IMR-90 (cell line): ENCODE data around the gene LRFN2.

ENCODE experiments used
- BHLHE40 ChIP-seq: fragments of 150-350 bp; IDR thresholded peaks from 2 replicates; pipeline ENCODE4 v1.6.1; 2016; ENCODE audit warnings: mild to moderate bottlenecking, low read depth, low read length
- CEBPB ChIP-seq: IDR thresholded peaks from 2 replicates; pipeline ENCODE4 v1.6.1; 2012; ENCODE audit warnings: low read depth, low read length, improper control_type of control experiment
- FOS ChIP-seq: fragments of 150-350 bp; IDR thresholded peaks from 2 replicates; pipeline ENCODE4 v1.6.1; 2016; ENCODE audit warnings: low read depth, low read length
- MAFK ChIP-seq: IDR thresholded peaks from 2 replicates; pipeline ENCODE4 v1.6.1; 2012; ENCODE audit warnings: low read depth, low read length, improper control_type of control experiment
- MAZ ChIP-seq: IDR thresholded peaks from 2 replicates; pipeline ENCODE4 v1.6.1; 2012; ENCODE audit warnings: low read depth, mild to moderate bottlenecking, low read length, improper control_type of control experiment, moderate library complexity, borderline replicate concordance
- MXI1 ChIP-seq: IDR thresholded peaks from 2 replicates; pipeline ENCODE4 v1.6.1; 2012; ENCODE audit warnings: low read depth, mild to moderate bottlenecking, low read length, moderate library complexity, borderline replicate concordance
- POLR2A ChIP-seq: IDR thresholded peaks from 2 replicates; pipeline ENCODE4 v1.6.1; 2012; ENCODE audit warnings: mild to moderate bottlenecking, low read depth, low read length
- RAD21 ChIP-seq: IDR thresholded peaks from 2 replicates; pipeline ENCODE4 v1.6.1; 2012; ENCODE audit warnings: low read length, improper control_type of control experiment
- RCOR1 ChIP-seq: IDR thresholded peaks from 2 replicates; pipeline ENCODE4 v1.6.1; 2012; ENCODE audit warnings: mild to moderate bottlenecking, low read length, improper control_type of control experiment; ENCODE audit not compliant: insufficient replicate concordance
- SMC3 ChIP-seq: fragments of 150-350 bp; IDR thresholded peaks from 2 replicates; pipeline ENCODE4 v1.6.1; 2016; ENCODE audit warnings: low read depth, mild to moderate bottlenecking, antibody characterized with exemption, low read length, moderate library complexity
- TF ChIP-seq, protein P1 (sequence below): fragments of 150-350 bp; IDR thresholded peaks from 2 replicates; pipeline ENCODE4 v1.6.1; 2017; ENCODE audit warnings: mild to moderate bottlenecking, antibody characterized with exemption, low read length, low read depth
- TF ChIP-seq, protein P2 (sequence below): conservative IDR thresholded peaks from 2 replicates; pipeline ENCODE4 v1.5.1; 2012; ENCODE audit warnings: mild to moderate bottlenecking, low read depth, low read length, improper control_type of control experiment
- TF ChIP-seq, protein P3 (sequence below): fragments of 150-350 bp; IDR thresholded peaks from 2 replicates; pipeline ENCODE4 v1.6.1; 2016; ENCODE audit warnings: low read depth, mild to moderate bottlenecking, low read length, moderate library complexity, borderline replicate concordance

DNA sequence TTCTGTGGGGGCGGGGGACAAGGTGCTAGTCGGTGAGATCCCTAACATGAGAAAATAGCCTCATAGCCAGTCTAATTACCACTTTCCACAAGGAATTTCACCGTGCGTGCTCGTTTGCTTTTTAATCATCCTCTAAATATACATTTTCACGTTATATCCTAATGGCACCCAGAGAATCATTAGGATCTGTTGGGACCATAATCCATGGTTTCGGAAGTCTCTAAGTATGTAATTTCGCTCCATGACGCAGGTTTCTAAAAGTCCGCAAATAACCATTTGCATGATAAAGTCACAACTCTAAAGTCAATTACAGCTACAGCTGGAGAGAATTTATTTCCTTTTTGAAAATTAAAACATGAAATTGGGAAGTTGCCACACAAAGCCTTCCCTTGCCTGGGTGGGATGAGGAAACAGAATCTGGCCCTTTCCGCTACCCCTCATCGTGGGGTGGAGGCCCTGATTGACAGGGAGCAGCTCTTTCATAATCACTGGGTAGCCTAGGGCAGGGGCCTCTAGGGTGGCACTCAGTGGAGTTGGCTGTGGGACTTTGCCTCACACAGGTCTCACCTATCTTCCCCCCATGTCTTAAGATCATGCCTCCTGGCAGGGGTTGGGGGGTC, 81.9 kb downstream of the LRFN2 start:
- TF ChIP-seq POLR2A (no peak), BHLHE40 (no peak), RAD21 (no peak), RCOR1 (no peak), MXI1 (no peak), MAZ (no peak), CEBPB (no peak), MAFK (no peak), SMC3 (no peak), FOS (no peak)
- TF ChIP-seq, protein P1, sequence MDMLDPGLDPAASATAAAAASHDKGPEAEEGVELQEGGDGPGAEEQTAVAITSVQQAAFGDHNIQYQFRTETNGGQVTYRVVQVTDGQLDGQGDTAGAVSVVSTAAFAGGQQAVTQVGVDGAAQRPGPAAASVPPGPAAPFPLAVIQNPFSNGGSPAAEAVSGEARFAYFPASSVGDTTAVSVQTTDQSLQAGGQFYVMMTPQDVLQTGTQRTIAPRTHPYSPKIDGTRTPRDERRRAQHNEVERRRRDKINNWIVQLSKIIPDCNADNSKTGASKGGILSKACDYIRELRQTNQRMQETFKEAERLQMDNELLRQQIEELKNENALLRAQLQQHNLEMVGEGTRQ: no peak
- TF ChIP-seq, protein P2, sequence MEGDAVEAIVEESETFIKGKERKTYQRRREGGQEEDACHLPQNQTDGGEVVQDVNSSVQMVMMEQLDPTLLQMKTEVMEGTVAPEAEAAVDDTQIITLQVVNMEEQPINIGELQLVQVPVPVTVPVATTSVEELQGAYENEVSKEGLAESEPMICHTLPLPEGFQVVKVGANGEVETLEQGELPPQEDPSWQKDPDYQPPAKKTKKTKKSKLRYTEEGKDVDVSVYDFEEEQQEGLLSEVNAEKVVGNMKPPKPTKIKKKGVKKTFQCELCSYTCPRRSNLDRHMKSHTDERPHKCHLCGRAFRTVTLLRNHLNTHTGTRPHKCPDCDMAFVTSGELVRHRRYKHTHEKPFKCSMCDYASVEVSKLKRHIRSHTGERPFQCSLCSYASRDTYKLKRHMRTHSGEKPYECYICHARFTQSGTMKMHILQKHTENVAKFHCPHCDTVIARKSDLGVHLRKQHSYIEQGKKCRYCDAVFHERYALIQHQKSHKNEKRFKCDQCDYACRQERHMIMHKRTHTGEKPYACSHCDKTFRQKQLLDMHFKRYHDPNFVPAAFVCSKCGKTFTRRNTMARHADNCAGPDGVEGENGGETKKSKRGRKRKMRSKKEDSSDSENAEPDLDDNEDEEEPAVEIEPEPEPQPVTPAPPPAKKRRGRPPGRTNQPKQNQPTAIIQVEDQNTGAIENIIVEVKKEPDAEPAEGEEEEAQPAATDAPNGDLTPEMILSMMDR: no peak
- TF ChIP-seq, protein P3, sequence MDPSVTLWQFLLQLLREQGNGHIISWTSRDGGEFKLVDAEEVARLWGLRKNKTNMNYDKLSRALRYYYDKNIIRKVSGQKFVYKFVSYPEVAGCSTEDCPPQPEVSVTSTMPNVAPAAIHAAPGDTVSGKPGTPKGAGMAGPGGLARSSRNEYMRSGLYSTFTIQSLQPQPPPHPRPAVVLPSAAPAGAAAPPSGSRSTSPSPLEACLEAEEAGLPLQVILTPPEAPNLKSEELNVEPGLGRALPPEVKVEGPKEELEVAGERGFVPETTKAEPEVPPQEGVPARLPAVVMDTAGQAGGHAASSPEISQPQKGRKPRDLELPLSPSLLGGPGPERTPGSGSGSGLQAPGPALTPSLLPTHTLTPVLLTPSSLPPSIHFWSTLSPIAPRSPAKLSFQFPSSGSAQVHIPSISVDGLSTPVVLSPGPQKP: no peak
